Thoracic aorta (tissue), 2 donors: ENCODE results near the gene TEX44. TPM values are rescaled to one million over a fixed set of nuclear protein-coding genes. Genes with fewer than 3 reads are reported as not detected.

Experiments used
- ATAC-seq: fragments of 150-250 bp; one replicate; pipeline ENCODE4 v1.8.0; 2017; ENCODE audit warnings: low read depth; ENCODE audit not compliant: insufficient number of reproducible peaks, low FRiP score
- DNase-seq: peaks from one replicate; pipeline ENCODE4 v3.0.0-alpha.2; 2020; ENCODE audit warnings: low spot score
- H3K27ac ChIP-seq, 2 donors: fragments of 200-600 bp; sonication (generic); 1 replicate in 1 of 2; 2 replicates in 1 of 2; pipeline ENCODE4 v1.5.1; 2016; ENCODE audit warnings: mild to moderate bottlenecking in 2 of 2, moderate library complexity in 2 of 2
- H3K27me3 ChIP-seq: fragments of 200-600 bp; sonication (generic); replicated peaks from 2 replicates; pipeline ENCODE4 v1.6.0; 2016; ENCODE audit warnings: mild to moderate bottlenecking; ENCODE audit not compliant: insufficient read depth
- H3K36me3 ChIP-seq: fragments of 200-600 bp; sonication (generic); one replicate; pipeline ENCODE4 v1.5.1; 2016
- H3K4me1 ChIP-seq, 2 donors: fragments of 200-600 bp; sonication (generic); 1 replicate in 1 of 2; 2 replicates in 1 of 2; pipeline versions ENCODE4 v1.5.1 to v1.6.0; 2016; ENCODE audit warnings: low read depth in 2 of 2, mild to moderate bottlenecking in 1 of 2; ENCODE audit not compliant: control insufficient read depth in 1 of 2
- H3K4me3 ChIP-seq: fragments of 200-600 bp; sonication (generic); 2 replicates; pipeline ENCODE4 v1.5.1; 2016; ENCODE audit warnings: mild to moderate bottlenecking
- H3K9me3 ChIP-seq: fragments of 200-600 bp; sonication (generic); 2 replicates; pipeline ENCODE4 v1.5.1; 2016
- total RNA-seq, 2 donors: library from RNA; depleted of rRNA; stranded (reverse); fragments of >200 nt; gene quantifications; one replicate each; pipeline versions ENCODE4 v1.1.0 to v1.2.3, GENCODE V29; 2016
- TF ChIP-seq, protein P1 (sequence below): fragments of 200-600 bp; sonication (generic); IDR thresholded peaks from one replicate; pipeline ENCODE4 v1.5.1; 2019; ENCODE audit warnings: antibody characterized with exemption

TEX44 gene
- total RNA-seq, 2 donors from 2014 or later = not detected

DNA sequence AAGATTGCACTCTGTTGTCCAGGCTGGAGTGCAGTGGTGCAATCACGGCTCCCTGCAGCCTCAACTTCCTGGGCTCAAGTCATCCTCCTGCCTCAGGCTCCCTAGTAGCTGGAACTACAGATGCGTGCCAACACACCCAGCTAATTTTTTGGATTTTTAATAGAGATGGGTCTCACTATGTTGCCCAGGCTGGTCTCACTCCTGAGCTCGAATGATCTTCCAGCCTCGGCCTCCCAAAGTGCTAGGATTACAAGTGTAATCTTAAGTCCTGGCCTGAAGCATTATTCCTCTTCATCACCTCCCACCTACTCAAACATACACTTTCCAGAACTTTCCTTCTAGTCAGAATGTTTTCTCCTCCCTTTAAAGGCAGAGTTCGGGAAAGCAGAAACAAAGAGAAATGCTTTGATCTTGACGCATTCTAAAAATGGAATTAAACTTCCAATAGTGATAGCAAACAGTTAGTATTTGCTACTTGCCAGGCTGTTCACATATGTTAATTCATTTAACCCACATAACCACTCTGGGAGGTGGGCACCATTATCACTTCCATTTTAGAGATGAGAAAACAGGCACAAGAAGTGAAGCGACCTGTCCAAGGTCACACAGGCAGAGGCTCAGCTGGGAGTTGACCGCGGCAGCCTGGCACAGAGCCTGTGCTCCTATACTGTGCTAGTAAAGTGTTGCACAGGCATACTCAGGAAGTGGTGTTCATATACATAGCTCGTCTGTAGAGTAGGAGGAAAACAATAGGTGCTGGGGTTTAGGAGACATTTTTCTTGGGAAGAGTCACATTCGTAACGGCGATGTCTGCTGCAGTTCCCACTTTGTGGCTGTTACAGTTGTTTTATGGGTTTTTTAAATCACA, 24.6 kb downstream of the TEX44 start:
- TF ChIP-seq, protein P1, sequence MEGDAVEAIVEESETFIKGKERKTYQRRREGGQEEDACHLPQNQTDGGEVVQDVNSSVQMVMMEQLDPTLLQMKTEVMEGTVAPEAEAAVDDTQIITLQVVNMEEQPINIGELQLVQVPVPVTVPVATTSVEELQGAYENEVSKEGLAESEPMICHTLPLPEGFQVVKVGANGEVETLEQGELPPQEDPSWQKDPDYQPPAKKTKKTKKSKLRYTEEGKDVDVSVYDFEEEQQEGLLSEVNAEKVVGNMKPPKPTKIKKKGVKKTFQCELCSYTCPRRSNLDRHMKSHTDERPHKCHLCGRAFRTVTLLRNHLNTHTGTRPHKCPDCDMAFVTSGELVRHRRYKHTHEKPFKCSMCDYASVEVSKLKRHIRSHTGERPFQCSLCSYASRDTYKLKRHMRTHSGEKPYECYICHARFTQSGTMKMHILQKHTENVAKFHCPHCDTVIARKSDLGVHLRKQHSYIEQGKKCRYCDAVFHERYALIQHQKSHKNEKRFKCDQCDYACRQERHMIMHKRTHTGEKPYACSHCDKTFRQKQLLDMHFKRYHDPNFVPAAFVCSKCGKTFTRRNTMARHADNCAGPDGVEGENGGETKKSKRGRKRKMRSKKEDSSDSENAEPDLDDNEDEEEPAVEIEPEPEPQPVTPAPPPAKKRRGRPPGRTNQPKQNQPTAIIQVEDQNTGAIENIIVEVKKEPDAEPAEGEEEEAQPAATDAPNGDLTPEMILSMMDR = no peak
- Histone ChIP-seq H3K27me3 (no peaks in the 10 kb centered on the region), H3K4me3 (no peak overlapping the region), H3K4me1 (peaks cover 18 to 30% of the 10 kb centered on the region in 2 donors), H3K9me3 (no peaks in the 10 kb centered on the region), H3K27ac (no peak overlapping the region), H3K36me3 (no peaks in the 10 kb centered on the region)
- DNase-seq (no peak), ATAC-seq (no peak)

DNA sequence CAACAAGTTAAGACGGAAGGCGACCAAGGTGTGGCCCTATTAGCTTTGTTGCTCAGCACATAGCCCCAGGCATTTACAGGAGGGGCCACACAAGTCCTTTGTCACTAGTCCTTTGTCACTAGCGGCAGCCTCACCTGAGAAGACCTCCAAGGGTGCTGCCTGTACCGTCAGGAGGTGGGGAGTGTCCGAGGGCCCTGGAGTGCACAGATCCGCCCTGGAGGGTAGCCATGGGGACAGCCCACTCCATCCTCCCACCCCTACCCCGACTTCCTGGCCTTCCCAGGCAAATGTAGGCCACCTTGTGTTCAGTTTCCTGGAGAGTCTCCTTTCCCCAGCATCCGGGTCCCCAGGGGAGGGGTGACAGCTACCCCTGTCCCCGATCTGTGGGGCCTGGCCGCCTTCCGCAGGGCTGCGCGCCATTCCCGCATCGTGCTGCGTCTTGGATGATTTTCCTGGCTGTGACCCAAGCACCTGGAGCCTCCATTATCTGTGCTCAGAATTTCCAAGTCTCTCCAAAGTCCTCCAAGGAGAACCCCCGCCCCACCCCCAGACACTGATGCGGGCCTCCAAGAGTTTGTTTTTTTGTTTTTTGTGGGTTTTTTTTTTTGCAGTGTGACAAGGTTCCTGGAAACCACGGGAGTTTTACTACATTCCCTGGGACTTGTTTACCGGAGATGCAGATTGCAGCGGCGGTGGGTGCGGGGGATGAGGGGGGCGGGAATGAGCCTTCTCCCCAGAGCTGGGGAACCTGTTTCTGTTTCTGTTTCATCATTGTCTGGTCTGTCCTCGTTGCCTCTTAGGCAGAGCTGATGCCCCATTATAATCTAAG, 28.6 kb downstream of the TEX44 start:
- no peak overlapping the region for H3K4me3 ChIP-seq
- H3K27me3 ChIP-seq = no peaks in the 10 kb centered on the region
- DNase-seq (no peak), ATAC-seq (no peak)
- H3K4me1 ChIP-seq = no peaks in the 10 kb centered on the region
- no peaks in the 10 kb centered on the region for H3K36me3 ChIP-seq
- TF ChIP-seq, protein P1 = no peak
- no peaks in the 10 kb centered on the region for H3K9me3 ChIP-seq
- H3K27ac ChIP-seq = no peak overlapping the region

DNA sequence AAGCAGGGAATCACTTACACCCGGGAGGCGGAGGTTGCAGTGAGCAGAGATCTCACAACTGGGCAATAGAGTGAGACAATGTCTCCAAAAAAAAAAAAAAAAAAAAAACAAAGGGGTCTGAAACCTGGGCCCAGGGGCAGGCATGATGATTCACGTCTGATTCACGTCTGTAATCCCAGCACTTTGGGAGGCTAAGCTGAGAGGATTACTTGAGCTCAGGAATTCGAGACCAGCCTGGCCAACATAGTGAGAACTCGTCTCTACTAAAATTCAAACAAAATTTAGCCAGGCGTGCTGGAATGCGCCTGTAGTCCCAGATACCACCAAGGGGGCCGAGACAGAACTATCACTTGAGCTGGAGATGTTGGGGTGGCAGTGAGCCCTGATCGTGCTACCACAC, 30.3 kb downstream of the TEX44 start:
- ATAC-seq (no peak), DNase-seq (no peak)
- TF ChIP-seq, protein P1 = no peak
- H3K36me3 ChIP-seq = no peaks in the 10 kb centered on the region
- H3K4me3 ChIP-seq = no peak overlapping the region
- no peak overlapping the region for H3K27ac ChIP-seq
- H3K27me3 ChIP-seq = no peaks in the 10 kb centered on the region
- no peaks in the 10 kb centered on the region for H3K9me3 ChIP-seq
- H3K4me1 ChIP-seq = peaks cover 9% of the 10 kb centered on the region in 2 donors

DNA sequence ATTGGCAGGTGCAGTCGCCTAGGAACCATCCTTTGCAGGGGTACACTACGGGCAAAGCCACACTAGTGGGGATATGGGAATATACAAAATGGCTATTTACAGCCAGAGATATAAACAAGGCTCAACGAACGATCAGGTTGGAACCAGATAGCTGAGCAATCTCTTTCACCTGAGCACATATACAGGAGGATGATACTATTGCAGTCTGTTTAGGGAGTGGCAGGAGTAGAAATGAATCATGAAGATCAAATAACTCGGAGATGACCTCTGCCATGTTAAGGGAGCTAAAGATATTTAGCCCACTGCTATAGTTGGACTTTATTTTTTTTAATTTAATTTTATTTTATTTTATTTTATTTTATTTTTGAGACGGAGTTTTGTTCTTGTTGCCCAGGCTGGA, 33.8 kb downstream of the TEX44 start:
- Histone ChIP-seq H3K9me3 (no peaks in the 10 kb centered on the region), H3K27ac (no peak overlapping the region), H3K4me3 (no peak overlapping the region), H3K36me3 (no peaks in the 10 kb centered on the region), H3K4me1 (peaks cover 13 to 14% of the 10 kb centered on the region in 2 donors), H3K27me3 (no peaks in the 10 kb centered on the region)
- TF ChIP-seq, protein P1 = no peak
- ATAC-seq (no peak), DNase-seq (no peak)
